Effector memory CD4-positive, alpha-beta T cell (primary cell): ENCODE data around the gene LARGE1.

Source experiments
- DNase-seq, 3 donors: peaks; one replicate each; pipeline ENCODE4 v3.0.0-alpha.2; 2020
- H3K27ac ChIP-seq: 2 replicates; pipeline ENCODE4 v1.7.0; 2013; ENCODE audit warnings: mild to moderate bottlenecking, low read length, moderate library complexity; ENCODE audit not compliant: insufficient read depth, poor library complexity, severe bottlenecking
- H3K27me3 ChIP-seq: replicated peaks from 2 replicates; pipeline ENCODE4 v1.7.0; 2013; ENCODE audit warnings: mild to moderate bottlenecking, low read length; ENCODE audit not compliant: insufficient read depth, control insufficient read depth, poor library complexity, severe bottlenecking
- H3K36me3 ChIP-seq: 2 replicates; pipeline ENCODE4 v1.7.0; 2013; ENCODE audit warnings: mild to moderate bottlenecking, low read length, moderate library complexity; ENCODE audit not compliant: control insufficient read depth, insufficient read depth
- H3K4me1 ChIP-seq: 2 replicates; pipeline ENCODE4 v1.7.0; 2013; ENCODE audit warnings: low read length, mild to moderate bottlenecking; ENCODE audit not compliant: control insufficient read depth, insufficient read depth, poor library complexity, severe bottlenecking
- H3K4me3 ChIP-seq: 2 replicates; pipeline ENCODE4 v1.7.0; 2013; ENCODE audit warnings: low read length, low read depth, mild to moderate bottlenecking; ENCODE audit not compliant: insufficient read depth, poor library complexity, severe bottlenecking
- H3K9me3 ChIP-seq: 2 replicates; pipeline ENCODE4 v1.7.0; 2013; ENCODE audit warnings: mild to moderate bottlenecking, low read length, moderate library complexity; ENCODE audit not compliant: control insufficient read depth

The LARGE1 gene

DNA sequence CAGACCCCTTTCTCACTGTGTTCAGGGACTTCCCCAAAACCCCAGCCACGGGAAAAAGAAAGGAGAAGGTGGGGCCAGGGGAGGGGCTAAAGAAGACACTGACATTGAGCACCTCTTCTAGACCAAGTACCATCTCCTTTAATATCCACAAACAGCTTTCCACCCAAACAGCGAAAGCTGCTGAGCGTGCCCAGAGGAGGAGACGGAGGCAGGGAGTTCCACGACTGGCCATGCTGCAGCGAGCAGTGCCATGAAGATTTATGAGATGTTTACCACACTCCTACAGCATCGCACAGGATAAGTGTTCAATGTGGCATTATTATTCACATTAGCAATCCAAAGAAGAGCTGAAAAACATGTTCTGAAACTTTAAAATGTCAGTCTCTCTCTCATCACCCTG, 127.4 kb downstream of the LARGE1 start:
- no peak overlapping the region for H3K4me3 ChIP-seq
- no peaks in the 10 kb centered on the region for H3K27me3 ChIP-seq
- no peak for DNase-seq
- no peaks in the 10 kb centered on the region for H3K9me3 ChIP-seq
- no peaks in the 10 kb centered on the region for H3K36me3 ChIP-seq
- H3K4me1 ChIP-seq = no peaks in the 10 kb centered on the region
- no peak overlapping the region for H3K27ac ChIP-seq

DNA sequence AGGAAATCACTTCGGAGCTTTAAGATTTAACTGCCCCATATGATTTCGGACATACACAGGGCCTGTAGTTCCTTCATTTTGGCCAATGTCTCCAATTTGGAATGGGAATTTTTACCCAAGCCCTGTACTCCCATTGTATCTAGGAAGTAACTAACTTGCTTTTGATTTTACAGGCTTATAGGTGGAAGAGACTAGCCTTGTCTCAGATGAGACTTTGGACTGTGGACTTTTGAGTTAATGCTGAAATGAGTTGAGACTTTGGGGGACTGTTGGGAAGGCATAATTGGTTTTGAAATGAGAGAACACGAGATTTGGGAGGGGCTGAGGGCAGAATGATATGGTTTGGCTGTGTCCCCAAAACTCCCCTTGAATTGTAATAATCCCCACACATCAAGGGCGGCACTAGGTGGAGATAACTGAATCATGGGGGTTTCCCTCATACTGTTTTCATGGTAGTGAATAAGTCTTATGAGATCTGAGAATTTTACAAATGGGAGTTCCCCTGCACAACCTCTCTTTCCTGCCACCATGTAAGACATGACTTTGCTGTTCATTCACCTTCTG, 130.5 kb downstream of the LARGE1 start:
- H3K27me3 ChIP-seq = no peaks in the 10 kb centered on the region
- no peaks in the 10 kb centered on the region for H3K4me1 ChIP-seq
- no peaks in the 10 kb centered on the region for H3K36me3 ChIP-seq
- DNase-seq = no peak
- H3K9me3 ChIP-seq = no peaks in the 10 kb centered on the region
- no peak overlapping the region for H3K27ac ChIP-seq
- H3K4me3 ChIP-seq = no peak overlapping the region

DNA sequence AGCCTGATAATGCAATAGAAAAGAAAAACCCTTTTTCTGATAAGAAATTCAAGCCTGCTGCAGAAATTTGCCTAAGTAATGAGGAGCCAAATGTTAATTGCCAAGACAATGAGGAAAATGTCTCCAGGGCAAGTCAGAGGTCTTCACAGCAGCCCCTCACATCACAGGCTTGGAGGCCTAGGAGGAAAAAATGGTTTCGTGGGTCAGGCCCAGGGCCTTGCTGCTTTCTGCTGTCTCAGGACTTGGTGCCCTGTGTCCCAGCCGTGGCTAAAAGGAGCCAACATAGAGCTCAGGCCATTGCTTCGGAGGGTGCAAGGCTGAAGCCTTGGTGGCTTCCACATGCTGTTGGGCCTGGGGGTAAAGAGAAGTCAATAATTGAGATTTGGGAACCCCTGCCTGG, 131.3 kb downstream of the LARGE1 start:
- Histone ChIP-seq H3K36me3 (no peaks in the 10 kb centered on the region), H3K27me3 (no peaks in the 10 kb centered on the region), H3K4me1 (no peaks in the 10 kb centered on the region), H3K4me3 (no peak overlapping the region), H3K27ac (no peak overlapping the region), H3K9me3 (no peaks in the 10 kb centered on the region)
- no peak for DNase-seq

DNA sequence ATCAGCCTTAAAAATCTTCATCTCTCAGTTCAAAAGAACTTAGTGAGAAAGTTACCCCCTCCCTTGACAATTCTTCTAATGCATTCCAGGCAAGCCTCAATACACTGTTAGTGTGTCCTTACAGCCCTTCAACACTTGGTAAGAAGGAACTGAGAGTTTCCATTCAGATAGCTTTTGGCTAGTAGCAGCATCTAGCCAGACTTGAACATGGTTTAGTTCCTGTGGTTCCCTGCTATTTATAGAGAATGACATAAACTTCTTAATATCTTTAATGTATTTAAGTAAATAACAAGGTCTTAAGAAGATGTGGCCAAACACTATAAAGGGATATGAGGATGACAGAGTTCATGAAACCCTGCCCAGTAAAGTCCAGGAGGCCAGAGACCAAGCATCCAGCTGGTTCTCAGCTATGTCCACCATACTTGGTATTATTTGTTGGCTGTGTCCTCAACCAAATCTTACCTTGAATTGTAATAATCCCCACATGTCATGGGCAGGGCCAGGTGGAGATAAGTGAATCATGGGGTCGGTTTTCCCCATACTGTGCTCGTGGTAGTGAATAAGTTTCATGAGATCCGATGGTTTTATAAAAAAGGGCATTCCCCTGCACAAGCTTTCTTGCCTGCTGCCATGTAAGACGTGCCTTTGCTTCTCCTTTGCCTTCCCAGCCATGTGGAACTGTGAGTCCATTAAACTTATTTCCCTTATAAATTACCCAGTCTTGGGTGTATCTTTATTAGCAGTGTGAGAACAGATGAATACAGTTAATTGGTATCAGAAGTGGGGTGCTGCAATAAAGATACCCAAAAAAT, 132.4 kb downstream of the LARGE1 start:
- no peak for DNase-seq
- H3K4me1 ChIP-seq = no peaks in the 10 kb centered on the region
- no peaks in the 10 kb centered on the region for H3K36me3 ChIP-seq
- H3K27me3 ChIP-seq = no peaks in the 10 kb centered on the region
- H3K4me3 ChIP-seq = no peak overlapping the region
- no peaks in the 10 kb centered on the region for H3K9me3 ChIP-seq
- no peak overlapping the region for H3K27ac ChIP-seq

DNA sequence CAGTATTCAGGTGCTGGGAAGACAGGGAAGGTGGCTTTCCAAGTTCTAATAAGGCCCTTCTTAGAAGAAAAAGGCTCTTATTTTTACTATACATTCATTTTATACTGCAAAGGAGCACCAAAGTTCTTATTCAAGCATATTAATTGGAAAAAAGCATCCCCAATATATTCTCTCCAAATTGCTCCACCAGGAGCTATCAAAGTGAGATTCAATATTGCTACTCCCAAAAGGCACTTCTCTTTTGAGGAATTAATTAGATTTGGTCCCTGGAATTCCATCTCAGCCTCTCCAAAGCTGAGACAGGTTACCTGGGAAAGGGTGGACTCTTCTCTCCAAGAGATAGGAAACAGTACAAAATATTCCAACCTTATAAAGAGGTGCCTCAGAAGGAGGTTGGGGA, 134.1 kb downstream of the LARGE1 start:
- DNase-seq = no peak
- Histone ChIP-seq H3K36me3 (no peaks in the 10 kb centered on the region), H3K9me3 (no peaks in the 10 kb centered on the region), H3K27ac (no peak overlapping the region), H3K4me1 (no peaks in the 10 kb centered on the region), H3K4me3 (no peak overlapping the region), H3K27me3 (no peaks in the 10 kb centered on the region)

DNA sequence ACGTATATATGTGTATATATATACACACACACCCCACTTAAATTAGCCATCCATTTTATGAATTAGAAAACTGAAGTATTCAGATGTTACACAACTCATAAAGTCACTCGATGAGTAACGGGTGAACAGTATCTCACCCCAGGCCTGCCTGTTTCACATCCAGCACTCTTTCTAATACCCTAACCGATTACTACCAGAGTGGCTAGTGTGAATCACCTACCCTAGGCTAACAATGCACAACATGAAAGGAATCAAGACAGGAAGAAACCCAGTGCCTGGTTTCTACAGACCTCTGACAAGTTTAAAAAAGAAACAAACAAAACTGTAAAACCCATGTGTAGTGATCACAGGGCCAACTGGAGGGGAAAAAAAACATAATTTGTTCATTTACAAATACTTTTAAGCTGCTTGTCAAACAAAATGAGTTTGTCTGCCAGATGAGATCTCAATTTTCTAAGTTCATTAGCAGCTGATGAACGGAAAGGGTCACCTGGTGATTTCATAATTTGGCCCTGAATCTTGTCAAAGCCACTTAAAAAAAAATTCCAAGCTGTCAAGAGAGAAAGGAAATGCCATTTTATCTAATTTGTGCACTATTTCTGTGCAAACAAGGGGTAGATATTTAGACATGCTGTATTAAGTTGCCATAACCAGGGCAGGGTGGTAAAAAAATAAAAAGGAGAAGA, 134.8 kb downstream of the LARGE1 start:
- DNase-seq = no peak
- Histone ChIP-seq H3K4me1 (no peaks in the 10 kb centered on the region), H3K27me3 (no peaks in the 10 kb centered on the region), H3K27ac (no peak overlapping the region), H3K36me3 (no peaks in the 10 kb centered on the region), H3K4me3 (no peak overlapping the region), H3K9me3 (no peaks in the 10 kb centered on the region)

DNA sequence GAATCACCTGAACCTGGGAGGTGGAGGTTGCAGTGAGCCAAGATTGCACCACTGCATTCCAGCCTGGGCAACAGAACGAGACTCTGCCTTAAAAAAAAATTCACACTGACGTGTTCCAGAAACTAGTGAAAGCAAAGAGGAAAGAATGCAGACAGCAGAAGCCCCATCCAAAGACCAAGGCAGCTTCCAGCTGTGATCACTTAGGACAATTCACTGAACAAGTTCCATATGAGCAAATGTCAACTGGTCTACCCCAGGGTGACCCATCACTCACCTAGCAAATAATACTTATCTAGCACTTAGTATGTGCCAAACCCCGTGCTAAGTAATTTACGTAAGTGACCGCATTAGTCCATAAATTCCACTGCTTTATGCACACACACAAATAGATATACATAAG, 138.9 kb downstream of the LARGE1 start:
- no peaks in the 10 kb centered on the region for H3K9me3 ChIP-seq
- no peak for DNase-seq
- no peaks in the 10 kb centered on the region for H3K27me3 ChIP-seq

DNA sequence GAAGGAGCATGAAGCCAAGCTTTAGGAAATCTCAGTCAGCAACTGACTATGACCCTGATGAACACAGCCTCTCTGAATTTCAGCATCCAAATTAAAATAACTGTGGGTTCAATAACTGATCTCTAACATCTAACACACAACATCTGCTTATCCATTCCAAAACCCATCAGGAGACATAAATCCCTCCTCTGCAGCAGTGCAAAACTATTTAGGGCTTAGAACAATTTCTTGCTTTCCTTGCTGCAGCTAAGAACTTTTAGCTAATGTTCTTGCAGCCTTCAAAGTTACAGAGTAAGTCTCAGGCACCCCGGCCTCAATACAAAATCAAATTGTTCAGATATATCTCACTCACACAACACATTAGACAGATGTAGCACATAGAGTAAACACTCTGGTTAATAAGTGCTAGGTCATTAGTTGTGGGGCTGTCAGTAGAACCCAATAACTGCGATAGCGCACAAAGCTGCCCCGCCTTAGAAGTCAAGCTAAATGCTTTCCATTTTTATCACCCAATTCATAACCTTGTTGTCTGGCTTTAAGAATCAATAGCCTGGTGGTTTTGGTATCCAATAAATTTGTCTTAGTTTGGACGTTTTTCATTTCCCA, 139.6 kb downstream of the LARGE1 start:
- no peaks in the 10 kb centered on the region for H3K27me3 ChIP-seq
- no peak overlapping the region for H3K27ac ChIP-seq
- DNase-seq = no peak
- no peaks in the 10 kb centered on the region for H3K36me3 ChIP-seq
- H3K4me3 ChIP-seq = no peak overlapping the region
- no peaks in the 10 kb centered on the region for H3K4me1 ChIP-seq
- H3K9me3 ChIP-seq = no peaks in the 10 kb centered on the region

More for the DNA sequence above, 138.9 kb downstream of the LARGE1 start:
- Histone ChIP-seq H3K27ac (no peak overlapping the region), H3K36me3 (no peaks in the 10 kb centered on the region), H3K4me1 (no peaks in the 10 kb centered on the region), H3K4me3 (no peak overlapping the region)

DNA sequence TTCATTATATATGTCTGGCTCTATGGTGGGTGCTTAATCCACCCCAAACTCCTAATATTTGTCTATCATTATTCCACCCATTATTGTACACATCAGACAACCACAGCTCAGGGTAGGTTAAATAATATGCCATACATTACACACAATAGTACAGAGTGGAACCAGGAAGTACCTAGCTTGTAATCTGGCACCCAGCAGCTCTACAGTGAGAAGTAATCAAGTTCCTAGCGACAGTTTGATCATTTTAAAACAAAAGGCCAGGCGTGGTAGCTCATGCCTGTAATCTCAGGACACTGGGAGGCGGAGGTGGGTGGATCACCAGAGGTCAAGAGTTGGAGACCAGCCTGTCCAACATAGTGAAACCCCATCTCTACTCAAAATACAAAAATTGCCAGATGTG, 141.0 kb downstream of the LARGE1 start:
- no peaks in the 10 kb centered on the region for H3K36me3 ChIP-seq
- no peaks in the 10 kb centered on the region for H3K9me3 ChIP-seq
- H3K4me1 ChIP-seq = no peaks in the 10 kb centered on the region
- H3K27ac ChIP-seq = no peak overlapping the region
- H3K27me3 ChIP-seq = no peaks in the 10 kb centered on the region
- no peak for DNase-seq
- no peak overlapping the region for H3K4me3 ChIP-seq

DNA sequence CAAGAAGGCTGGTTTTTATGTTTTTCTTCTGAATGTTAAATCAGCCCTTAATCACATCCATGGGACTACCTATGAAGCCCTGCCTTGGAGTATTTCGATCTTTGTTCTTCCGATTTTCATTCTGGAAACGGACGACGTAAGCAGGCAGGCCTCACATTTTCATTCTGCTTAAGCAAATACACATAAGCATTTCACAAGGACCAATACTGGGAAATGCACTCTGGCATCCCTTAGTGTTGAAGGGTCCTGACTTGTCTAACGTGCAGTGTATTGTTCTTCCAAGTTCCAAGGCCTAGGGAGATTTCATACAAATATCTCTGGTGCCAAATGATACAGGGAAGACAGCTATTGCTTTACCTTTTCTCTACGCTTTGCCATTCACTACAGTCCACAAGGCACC, 143.8 kb downstream of the LARGE1 start:
- no peak overlapping the region for H3K27ac ChIP-seq
- H3K9me3 ChIP-seq = no peaks in the 10 kb centered on the region
- H3K4me1 ChIP-seq = no peaks in the 10 kb centered on the region
- H3K36me3 ChIP-seq = no peaks in the 10 kb centered on the region
- H3K4me3 ChIP-seq = no peak overlapping the region
- no peaks in the 10 kb centered on the region for H3K27me3 ChIP-seq
- no peak for DNase-seq
